GM23338 (cell line): ENCODE data around the gene PHYHIPL. TPM values are rescaled to one million over a fixed set of nuclear protein-coding genes. Genes with fewer than 3 reads are reported as not detected.

ENCODE experiments used
- ATAC-seq: fragments of 200-7000 bp; cut with Tn5 transposase; 3 replicates; pipeline ENCODE4 v1.9.1; 2020
- DNase-seq: peaks from one replicate; pipeline ENCODE4 v3.0.0-alpha.2; 2015; ENCODE audit warnings: low spot score
- H2AFZ ChIP-seq: fragments of 200-600 bp; sonication (generic); 2 replicates; pipeline ENCODE4 v1.8.0; 2016; ENCODE audit warnings: antibody characterized with exemption, mild to moderate bottlenecking, moderate library complexity
- H3F3A ChIP-seq: fragments of 200-600 bp; sonication (generic); replicated peaks from 2 replicates; pipeline ENCODE4 v1.8.0; 2017; ENCODE audit warnings: antibody characterized with exemption, mixed run types, low read depth
- H3K27ac ChIP-seq: fragments of 200-600 bp; sonication (generic); 2 replicates; pipeline ENCODE4 v1.6.1; 2016; ENCODE audit warnings: low read depth
- H3K27me3 ChIP-seq: fragments of 200-600 bp; sonication (generic); 2 replicates; pipeline ENCODE4 v1.8.0; 2016; ENCODE audit warnings: mild to moderate bottlenecking, mixed run types, moderate library complexity; ENCODE audit not compliant: insufficient read depth
- H3K36me3 ChIP-seq: fragments of 200-600 bp; sonication (generic); 2 replicates; pipeline ENCODE4 v1.8.0; 2016; ENCODE audit warnings: mild to moderate bottlenecking; ENCODE audit not compliant: insufficient read depth
- H3K4me1 ChIP-seq: fragments of 200-600 bp; sonication (generic); 2 replicates; pipeline ENCODE4 v1.8.0; 2016; ENCODE audit warnings: mild to moderate bottlenecking, moderate library complexity; ENCODE audit not compliant: insufficient read depth
- H3K4me2 ChIP-seq: fragments of 200-600 bp; sonication (generic); 2 replicates; pipeline ENCODE4 v1.7.1; 2017; ENCODE audit warnings: mixed run types
- H3K4me3 ChIP-seq: fragments of 200-600 bp; sonication (generic); 2 replicates; pipeline ENCODE4 v1.6.1; 2016; ENCODE audit warnings: mixed run types
- H3K79me2 ChIP-seq: fragments of 200-600 bp; sonication (generic); replicated peaks from 2 replicates; pipeline ENCODE4 v1.8.0; 2017; ENCODE audit warnings: mild to moderate bottlenecking; ENCODE audit not compliant: insufficient read depth
- H3K9me2 ChIP-seq: fragments of 200-600 bp; sonication (generic); 2 replicates; pipeline ENCODE4 v1.8.0; 2017; ENCODE audit not compliant: insufficient read depth
- H4K20me1 ChIP-seq: fragments of 200-600 bp; sonication (generic); replicated peaks from 2 replicates; pipeline ENCODE4 v1.8.0; 2017; ENCODE audit warnings: mild to moderate bottlenecking; ENCODE audit not compliant: insufficient read depth
- H3K27ac Mint-ChIP-seq: 2 replicates; pipeline ENCODE4 v1.8.0; 2020; ENCODE audit warnings: inconsistent platforms, mild to moderate bottlenecking, moderate library complexity, mixed read lengths
- H3K27me3 Mint-ChIP-seq: 3 replicates; pipeline ENCODE4 v1.8.0; 2022; ENCODE audit warnings: low read depth, mild to moderate bottlenecking, moderate library complexity, mixed read lengths, inconsistent platforms; ENCODE audit not compliant: insufficient read depth, poor library complexity
- H3K36me3 Mint-ChIP-seq: 3 replicates; pipeline ENCODE4 v1.8.0; 2021; ENCODE audit warnings: low read depth, mild to moderate bottlenecking, inconsistent platforms, moderate library complexity, mixed read lengths
- H3K4me1 Mint-ChIP-seq: 3 replicates; pipeline ENCODE4 v1.8.0; 2020; ENCODE audit warnings: mild to moderate bottlenecking, inconsistent platforms, mixed read lengths
- H3K4me3 Mint-ChIP-seq: 3 replicates; pipeline ENCODE4 v1.8.0; 2021; ENCODE audit warnings: moderate library complexity, mild to moderate bottlenecking, inconsistent platforms, mixed read lengths
- H3K9me3 Mint-ChIP-seq: 3 replicates; pipeline ENCODE4 v1.8.0; 2020; ENCODE audit warnings: moderate library complexity, mild to moderate bottlenecking, inconsistent platforms, mixed read lengths
- CREB1 ChIP-seq: fragments of 250-450 bp; sonication (Bioruptor Pico); IDR thresholded peaks from 2 replicates; pipeline ENCODE4 v1.5.0; 2020; ENCODE audit warnings: low read depth, mild to moderate bottlenecking, moderate library complexity
- ETS1 ChIP-seq: IDR thresholded peaks from 2 replicates; pipeline ENCODE4 v1.6.1; 2016; ENCODE audit warnings: antibody characterized with exemption
- EZH2 ChIP-seq: fragments of 200-600 bp; sonication (generic); IDR thresholded peaks from one replicate; pipeline ENCODE4 v1.8.0; 2017; ENCODE audit warnings: antibody characterized with exemption, mild to moderate bottlenecking, low read depth; ENCODE audit not compliant: unreplicated experiment
- EZH2phosphoT487 ChIP-seq: fragments of 200-600 bp; sonication (generic); IDR thresholded peaks from one replicate; pipeline ENCODE4 v1.8.1; 2018; ENCODE audit warnings: antibody characterized with exemption; ENCODE audit not compliant: unreplicated experiment
- JUNB ChIP-seq: IDR thresholded peaks from one replicate; pipeline ENCODE4 v1.6.1; 2016; ENCODE audit warnings: antibody characterized with exemption; ENCODE audit not compliant: unreplicated experiment
- NANOG ChIP-seq: IDR thresholded peaks from 2 replicates; pipeline ENCODE4 v1.6.1; 2016; ENCODE audit warnings: antibody characterized with exemption, borderline replicate concordance
- POLR2AphosphoS5 ChIP-seq: IDR thresholded peaks from 2 replicates; pipeline ENCODE4 v1.6.1; 2016; ENCODE audit warnings: antibody characterized with exemption, low read depth
- STAT1 ChIP-seq: IDR thresholded peaks from one replicate; pipeline ENCODE4 v1.6.1; 2016; ENCODE audit warnings: antibody characterized with exemption; ENCODE audit not compliant: unreplicated experiment
- ZNF114 ChIP-seq: fragments of 250-450 bp; sonication (Bioruptor Pico); IDR thresholded peaks from 2 replicates; pipeline ENCODE4 v1.5.0; 2020; ENCODE audit warnings: mild to moderate bottlenecking, moderate library complexity
- ZNF331 ChIP-seq: fragments of 250-450 bp; sonication (Bioruptor Pico); IDR thresholded peaks from 2 replicates; pipeline ENCODE4 v1.5.0; 2020; ENCODE audit warnings: low read depth, mild to moderate bottlenecking, moderate library complexity
- polyA plus RNA-seq: library from polyadenylated mRNA; unstranded; fragments of >200 nt; fragmentation: Nextera tagmentation; extraction: Ambion mirVana; gene quantifications from 2 replicates; pipeline ENCODE4 v1.2.1, GENCODE V29; 2016
- total RNA-seq: library from RNA; depleted of rRNA; stranded (reverse); fragments of >200 nt; shearing (Covaris generic); gene quantifications from 2 replicates; pipeline ENCODE4 v1.2.3, GENCODE V29; 2014
- TF ChIP-seq, protein P1 (sequence below): fragments of 250-450 bp; sonication (Bioruptor Pico); IDR thresholded peaks from 2 replicates; pipeline ENCODE4 v1.5.0; 2020; ENCODE audit warnings: mild to moderate bottlenecking, moderate library complexity
- TF ChIP-seq, protein P2 (sequence below), 2 experiments: fragments of 200-600 bp in 1 of 2; sonication (generic) in 1 of 2; conservative IDR thresholded peaks; 2 replicates each; pipeline versions ENCODE4 v1.5.1 to v1.6.1; 2016 to 2017; ENCODE audit warnings: antibody characterized with exemption in 2 of 2, low read depth in 2 of 2, mild to moderate bottlenecking in 2 of 2, moderate library complexity in 1 of 2
- TF ChIP-seq, protein P3 (sequence below): IDR thresholded peaks from one replicate; pipeline ENCODE4 v1.6.1; 2018; ENCODE audit warnings: antibody characterized with exemption; ENCODE audit not compliant: unreplicated experiment

The PHYHIPL gene
- total and polyA plus RNA-seq, 2 experiments from 2014 or later = 0.24 to 0.27 TPM

DNA sequence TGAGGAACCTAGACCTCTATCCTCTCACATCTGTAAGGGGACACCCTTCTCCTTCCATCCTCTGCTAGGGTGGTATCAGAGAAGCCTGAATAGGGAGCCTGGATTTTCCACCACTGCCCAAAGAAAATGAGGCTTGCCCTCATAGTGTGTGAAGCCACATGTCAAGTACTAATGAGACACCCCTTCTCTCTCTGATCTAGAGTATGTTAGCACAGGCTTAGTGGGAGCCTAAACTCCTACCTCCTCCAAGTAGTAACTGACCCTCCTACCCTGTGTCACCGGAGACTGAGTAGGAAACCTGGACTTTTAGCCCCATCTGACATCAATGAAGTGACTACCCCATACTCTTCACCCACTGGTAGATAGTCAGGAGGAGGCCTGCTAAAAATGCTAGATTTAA is 65.6 kb downstream of the PHYHIPL start:
- Histone ChIP-seq H3K36me3 (no peaks in the 10 kb centered on the region), H3K27ac (no peak overlapping the region), H3K79me2 (no peaks in the 10 kb centered on the region), H3K4me1 (no peaks in the 10 kb centered on the region), H2AFZ (no peak overlapping the region), H3K4me3 (no peak overlapping the region), H3K27me3 (no peaks in the 10 kb centered on the region), H3F3A (no peaks in the 10 kb centered on the region), H3K9me2 (no peaks in the 10 kb centered on the region), H3K4me2 (no peak overlapping the region), H4K20me1 (no peaks in the 10 kb centered on the region)
- Mint-ChIP-seq H3K27me3 (no peaks in the 10 kb centered on the region), H3K4me1 (peaks cover 5% of the 10 kb centered on the region; the same call in 1 of the 3 replicates), H3K4me3 (no peak overlapping the region), H3K9me3 (peaks cover 4% of the 10 kb centered on the region; the same call in 1 of the 3 replicates), H3K27ac (no peak overlapping the region), H3K36me3 (0 out of 3 replicates have a peak, but pooled peaks cover 3% of the 10 kb centered on the region)
- TF ChIP-seq EZH2phosphoT487 = no peak
- TF ChIP-seq JUNB = no peak
- TF ChIP-seq STAT1 = no peak
- TF ChIP-seq, protein P1, sequence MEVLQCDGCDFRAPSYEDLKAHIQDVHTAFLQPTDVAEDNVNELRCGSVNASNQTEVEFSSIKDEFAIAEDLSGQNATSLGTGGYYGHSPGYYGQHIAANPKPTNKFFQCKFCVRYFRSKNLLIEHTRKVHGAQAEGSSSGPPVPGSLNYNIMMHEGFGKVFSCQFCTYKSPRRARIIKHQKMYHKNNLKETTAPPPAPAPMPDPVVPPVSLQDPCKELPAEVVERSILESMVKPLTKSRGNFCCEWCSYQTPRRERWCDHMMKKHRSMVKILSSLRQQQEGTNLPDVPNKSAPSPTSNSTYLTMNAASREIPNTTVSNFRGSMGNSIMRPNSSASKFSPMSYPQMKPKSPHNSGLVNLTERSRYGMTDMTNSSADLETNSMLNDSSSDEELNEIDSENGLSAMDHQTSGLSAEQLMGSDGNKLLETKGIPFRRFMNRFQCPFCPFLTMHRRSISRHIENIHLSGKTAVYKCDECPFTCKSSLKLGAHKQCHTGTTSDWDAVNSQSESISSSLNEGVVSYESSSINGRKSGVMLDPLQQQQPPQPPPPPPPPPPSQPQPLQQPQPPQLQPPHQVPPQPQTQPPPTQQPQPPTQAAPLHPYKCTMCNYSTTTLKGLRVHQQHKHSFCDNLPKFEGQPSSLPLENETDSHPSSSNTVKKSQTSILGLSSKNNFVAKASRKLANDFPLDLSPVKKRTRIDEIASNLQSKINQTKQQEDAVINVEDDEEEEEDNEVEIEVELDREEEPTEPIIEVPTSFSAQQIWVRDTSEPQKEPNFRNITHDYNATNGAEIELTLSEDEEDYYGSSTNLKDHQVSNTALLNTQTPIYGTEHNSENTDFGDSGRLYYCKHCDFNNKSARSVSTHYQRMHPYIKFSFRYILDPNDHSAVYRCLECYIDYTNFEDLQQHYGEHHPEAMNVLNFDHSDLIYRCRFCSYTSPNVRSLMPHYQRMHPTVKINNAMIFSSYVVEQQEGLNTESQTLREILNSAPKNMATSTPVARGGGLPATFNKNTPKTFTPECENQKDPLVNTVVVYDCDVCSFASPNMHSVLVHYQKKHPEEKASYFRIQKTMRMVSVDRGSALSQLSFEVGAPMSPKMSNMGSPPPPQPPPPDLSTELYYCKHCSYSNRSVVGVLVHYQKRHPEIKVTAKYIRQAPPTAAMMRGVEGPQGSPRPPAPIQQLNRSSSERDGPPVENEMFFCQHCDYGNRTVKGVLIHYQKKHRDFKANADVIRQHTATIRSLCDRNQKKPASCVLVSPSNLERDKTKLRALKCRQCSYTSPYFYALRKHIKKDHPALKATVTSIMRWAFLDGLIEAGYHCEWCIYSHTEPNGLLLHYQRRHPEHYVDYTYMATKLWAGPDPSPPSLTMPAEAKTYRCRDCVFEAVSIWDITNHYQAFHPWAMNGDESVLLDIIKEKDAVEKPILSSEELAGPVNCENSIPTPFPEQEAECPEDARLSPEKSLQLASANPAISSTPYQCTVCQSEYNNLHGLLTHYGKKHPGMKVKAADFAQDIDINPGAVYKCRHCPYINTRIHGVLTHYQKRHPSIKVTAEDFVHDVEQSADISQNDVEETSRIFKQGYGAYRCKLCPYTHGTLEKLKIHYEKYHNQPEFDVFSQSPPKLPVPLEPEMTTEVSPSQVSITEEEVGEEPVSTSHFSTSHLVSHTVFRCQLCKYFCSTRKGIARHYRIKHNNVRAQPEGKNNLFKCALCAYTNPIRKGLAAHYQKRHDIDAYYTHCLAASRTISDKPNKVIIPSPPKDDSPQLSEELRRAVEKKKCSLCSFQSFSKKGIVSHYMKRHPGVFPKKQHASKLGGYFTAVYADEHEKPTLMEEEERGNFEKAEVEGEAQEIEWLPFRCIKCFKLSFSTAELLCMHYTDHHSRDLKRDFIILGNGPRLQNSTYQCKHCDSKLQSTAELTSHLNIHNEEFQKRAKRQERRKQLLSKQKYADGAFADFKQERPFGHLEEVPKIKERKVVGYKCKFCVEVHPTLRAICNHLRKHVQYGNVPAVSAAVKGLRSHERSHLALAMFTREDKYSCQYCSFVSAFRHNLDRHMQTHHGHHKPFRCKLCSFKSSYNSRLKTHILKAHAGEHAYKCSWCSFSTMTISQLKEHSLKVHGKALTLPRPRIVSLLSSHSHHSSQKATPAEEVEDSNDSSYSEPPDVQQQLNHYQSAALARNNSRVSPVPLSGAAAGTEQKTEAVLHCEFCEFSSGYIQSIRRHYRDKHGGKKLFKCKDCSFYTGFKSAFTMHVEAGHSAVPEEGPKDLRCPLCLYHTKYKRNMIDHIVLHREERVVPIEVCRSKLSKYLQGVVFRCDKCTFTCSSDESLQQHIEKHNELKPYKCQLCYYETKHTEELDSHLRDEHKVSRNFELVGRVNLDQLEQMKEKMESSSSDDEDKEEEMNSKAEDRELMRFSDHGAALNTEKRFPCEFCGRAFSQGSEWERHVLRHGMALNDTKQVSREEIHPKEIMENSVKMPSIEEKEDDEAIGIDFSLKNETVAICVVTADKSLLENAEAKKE (CRISPR knock-in tag) = no peak
- no peak for TF ChIP-seq POLR2AphosphoS5
- no peak for TF ChIP-seq NANOG
- no peak for TF ChIP-seq ZNF331 (CRISPR knock-in tag)
- TF ChIP-seq, protein P2, sequence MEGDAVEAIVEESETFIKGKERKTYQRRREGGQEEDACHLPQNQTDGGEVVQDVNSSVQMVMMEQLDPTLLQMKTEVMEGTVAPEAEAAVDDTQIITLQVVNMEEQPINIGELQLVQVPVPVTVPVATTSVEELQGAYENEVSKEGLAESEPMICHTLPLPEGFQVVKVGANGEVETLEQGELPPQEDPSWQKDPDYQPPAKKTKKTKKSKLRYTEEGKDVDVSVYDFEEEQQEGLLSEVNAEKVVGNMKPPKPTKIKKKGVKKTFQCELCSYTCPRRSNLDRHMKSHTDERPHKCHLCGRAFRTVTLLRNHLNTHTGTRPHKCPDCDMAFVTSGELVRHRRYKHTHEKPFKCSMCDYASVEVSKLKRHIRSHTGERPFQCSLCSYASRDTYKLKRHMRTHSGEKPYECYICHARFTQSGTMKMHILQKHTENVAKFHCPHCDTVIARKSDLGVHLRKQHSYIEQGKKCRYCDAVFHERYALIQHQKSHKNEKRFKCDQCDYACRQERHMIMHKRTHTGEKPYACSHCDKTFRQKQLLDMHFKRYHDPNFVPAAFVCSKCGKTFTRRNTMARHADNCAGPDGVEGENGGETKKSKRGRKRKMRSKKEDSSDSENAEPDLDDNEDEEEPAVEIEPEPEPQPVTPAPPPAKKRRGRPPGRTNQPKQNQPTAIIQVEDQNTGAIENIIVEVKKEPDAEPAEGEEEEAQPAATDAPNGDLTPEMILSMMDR (conservative IDR thresholded peaks at IDR 0.05; ENCODE audit: low read depth in 2 of 2) = no peak
- TF ChIP-seq ETS1 = no peak
- TF ChIP-seq CREB1 (CRISPR knock-in tag) = no peak
- TF ChIP-seq EZH2 = no peak
- no peak for TF ChIP-seq ZNF114 (CRISPR knock-in tag)
- TF ChIP-seq, protein P3, sequence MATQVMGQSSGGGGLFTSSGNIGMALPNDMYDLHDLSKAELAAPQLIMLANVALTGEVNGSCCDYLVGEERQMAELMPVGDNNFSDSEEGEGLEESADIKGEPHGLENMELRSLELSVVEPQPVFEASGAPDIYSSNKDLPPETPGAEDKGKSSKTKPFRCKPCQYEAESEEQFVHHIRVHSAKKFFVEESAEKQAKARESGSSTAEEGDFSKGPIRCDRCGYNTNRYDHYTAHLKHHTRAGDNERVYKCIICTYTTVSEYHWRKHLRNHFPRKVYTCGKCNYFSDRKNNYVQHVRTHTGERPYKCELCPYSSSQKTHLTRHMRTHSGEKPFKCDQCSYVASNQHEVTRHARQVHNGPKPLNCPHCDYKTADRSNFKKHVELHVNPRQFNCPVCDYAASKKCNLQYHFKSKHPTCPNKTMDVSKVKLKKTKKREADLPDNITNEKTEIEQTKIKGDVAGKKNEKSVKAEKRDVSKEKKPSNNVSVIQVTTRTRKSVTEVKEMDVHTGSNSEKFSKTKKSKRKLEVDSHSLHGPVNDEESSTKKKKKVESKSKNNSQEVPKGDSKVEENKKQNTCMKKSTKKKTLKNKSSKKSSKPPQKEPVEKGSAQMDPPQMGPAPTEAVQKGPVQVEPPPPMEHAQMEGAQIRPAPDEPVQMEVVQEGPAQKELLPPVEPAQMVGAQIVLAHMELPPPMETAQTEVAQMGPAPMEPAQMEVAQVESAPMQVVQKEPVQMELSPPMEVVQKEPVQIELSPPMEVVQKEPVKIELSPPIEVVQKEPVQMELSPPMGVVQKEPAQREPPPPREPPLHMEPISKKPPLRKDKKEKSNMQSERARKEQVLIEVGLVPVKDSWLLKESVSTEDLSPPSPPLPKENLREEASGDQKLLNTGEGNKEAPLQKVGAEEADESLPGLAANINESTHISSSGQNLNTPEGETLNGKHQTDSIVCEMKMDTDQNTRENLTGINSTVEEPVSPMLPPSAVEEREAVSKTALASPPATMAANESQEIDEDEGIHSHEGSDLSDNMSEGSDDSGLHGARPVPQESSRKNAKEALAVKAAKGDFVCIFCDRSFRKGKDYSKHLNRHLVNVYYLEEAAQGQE = no peak
- DNase-seq = no peak
- ATAC-seq = no peak
